ENCODE results near the gene SHC3. TPM values are rescaled to one million over a fixed set of nuclear protein-coding genes. Genes with fewer than 3 reads are reported as not detected.

The SHC3 gene
- total RNA-seq, 2 donors from 2014 or later = not detected

DNA sequence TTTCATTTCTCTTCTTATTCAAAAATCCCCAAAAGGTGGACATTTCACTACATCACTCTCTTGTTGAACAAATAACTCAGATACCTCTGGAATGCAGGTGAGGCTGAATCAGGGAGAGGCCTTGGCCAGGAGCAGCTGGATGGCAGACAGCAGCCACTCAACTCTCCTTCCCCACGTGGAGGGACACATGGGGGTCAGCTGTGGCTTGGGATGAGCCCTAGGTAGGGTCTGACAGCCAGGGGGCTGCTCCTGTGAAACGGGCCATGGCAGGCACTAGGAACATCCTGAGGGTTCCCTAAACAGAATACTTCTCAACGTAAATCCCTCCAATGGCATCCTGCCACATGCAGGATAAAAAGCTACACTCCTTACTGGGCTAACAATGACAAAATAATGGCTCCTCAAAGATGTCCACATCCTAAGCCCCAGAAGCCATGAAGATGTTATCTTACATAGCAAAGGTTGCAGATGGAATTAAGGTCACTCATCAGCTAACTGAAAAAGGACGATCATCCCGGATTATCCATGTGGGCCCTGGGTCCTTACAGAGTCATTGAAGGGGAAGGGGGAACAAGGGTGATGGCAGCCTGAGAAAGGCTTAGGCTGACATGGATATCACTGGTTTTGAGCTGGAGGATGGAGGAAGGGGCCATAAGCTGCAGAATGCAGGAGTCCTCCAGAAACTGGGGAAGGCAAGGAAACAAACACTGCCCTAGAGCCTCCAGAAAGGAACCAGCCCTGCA, 218.7 kb downstream of the SHC3 start:
- H3K27ac Mint-ChIP-seq = no peak overlapping the region
- H3K9me3 Mint-ChIP-seq = no peaks in the 10 kb centered on the region
- DNase-seq (no peak), ATAC-seq (replicated peaks in 1 of 2) (no peak)
- H3K27me3 Mint-ChIP-seq (ENCODE audit: low read depth) = peaks cover 43% of the 10 kb centered on the region
- no peak overlapping the region for H3K4me3 Mint-ChIP-seq
- no peaks in the 10 kb centered on the region for H3K36me3 Mint-ChIP-seq (ENCODE audit: insufficient read depth in 2 of 2)
- no peaks in the 10 kb centered on the region for H3K4me1 Mint-ChIP-seq (ENCODE audit: low read depth)

- Mint-ChIP-seq H3K27ac (no peak overlapping the region), H3K9me3 (no peaks in the 10 kb centered on the region), H3K4me1 (ENCODE audit: low read depth) (peaks cover 15% of the 10 kb centered on the region), H3K36me3 (ENCODE audit: insufficient read depth in 2 of 2) (no peaks in the 10 kb centered on the region), H3K27me3 (ENCODE audit: low read depth) (peaks cover 52% of the 10 kb centered on the region), H3K4me3 (no peak overlapping the region)
- ATAC-seq (replicated peaks in 1 of 2) (no peak), DNase-seq (no peak)
Measured at GRCh38 chr9:88957526-88957925, 221.1 kb downstream of the SHC3 start.

Other genes starting within 250 kb of the SHC3 start
- gene S1PR3, start 187.3 kb downstream of the SHC3 start, total RNA-seq = under 1 TPM; 0.48 to 0.76 TPM
- gene CKS2, start 132.4 kb upstream of the SHC3 start, total RNA-seq = 100 to 1,000 TPM; 145 to 155 TPM
- 10 to 100 TPM; 41.6 to 47.0 TPM for gene SECISBP2, start 139.7 kb upstream of the SHC3 start, total RNA-seq